ENCODE data around the gene ITPR1.
A peak's percentile ranks its signal among the peaks of the same experiment; 100 is the strongest.

ITPR1 gene

DNA sequence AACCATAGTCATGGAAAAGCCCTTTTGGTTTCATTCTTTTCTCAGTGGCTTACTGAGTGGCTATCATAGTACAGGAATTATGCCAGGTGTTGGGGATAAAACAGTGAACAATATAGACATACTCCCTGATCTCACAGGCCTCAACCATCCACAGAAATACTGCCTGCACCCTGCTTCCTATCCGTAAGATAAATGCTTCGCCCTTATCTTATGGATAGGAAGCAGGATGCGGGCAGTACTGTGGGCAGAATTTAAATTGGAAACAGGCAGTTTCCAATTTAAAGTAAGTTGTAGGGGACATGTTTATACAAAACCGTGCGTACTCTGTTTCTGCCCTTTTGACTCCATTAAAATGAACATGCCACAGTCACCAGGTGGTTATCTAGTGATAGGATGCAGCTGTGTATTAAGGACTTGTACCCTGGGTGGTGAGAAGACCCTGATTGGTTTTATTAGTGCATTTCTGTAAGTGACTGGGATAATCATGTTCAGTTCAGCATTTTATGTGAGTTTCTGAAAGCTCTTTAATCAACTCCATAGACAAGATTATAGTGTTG, 344.3 kb downstream of the ITPR1 start:
- TF ChIP-seq, protein P1, sequence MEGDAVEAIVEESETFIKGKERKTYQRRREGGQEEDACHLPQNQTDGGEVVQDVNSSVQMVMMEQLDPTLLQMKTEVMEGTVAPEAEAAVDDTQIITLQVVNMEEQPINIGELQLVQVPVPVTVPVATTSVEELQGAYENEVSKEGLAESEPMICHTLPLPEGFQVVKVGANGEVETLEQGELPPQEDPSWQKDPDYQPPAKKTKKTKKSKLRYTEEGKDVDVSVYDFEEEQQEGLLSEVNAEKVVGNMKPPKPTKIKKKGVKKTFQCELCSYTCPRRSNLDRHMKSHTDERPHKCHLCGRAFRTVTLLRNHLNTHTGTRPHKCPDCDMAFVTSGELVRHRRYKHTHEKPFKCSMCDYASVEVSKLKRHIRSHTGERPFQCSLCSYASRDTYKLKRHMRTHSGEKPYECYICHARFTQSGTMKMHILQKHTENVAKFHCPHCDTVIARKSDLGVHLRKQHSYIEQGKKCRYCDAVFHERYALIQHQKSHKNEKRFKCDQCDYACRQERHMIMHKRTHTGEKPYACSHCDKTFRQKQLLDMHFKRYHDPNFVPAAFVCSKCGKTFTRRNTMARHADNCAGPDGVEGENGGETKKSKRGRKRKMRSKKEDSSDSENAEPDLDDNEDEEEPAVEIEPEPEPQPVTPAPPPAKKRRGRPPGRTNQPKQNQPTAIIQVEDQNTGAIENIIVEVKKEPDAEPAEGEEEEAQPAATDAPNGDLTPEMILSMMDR (IDR thresholded peaks at IDR 0.05; ENCODE audit: insufficient read depth, missing control alignments) = no peak
- FAIRE-seq (no peak), DNase-seq (ENCODE audit: insufficient read length, low spot score) (no peak)

DNA sequence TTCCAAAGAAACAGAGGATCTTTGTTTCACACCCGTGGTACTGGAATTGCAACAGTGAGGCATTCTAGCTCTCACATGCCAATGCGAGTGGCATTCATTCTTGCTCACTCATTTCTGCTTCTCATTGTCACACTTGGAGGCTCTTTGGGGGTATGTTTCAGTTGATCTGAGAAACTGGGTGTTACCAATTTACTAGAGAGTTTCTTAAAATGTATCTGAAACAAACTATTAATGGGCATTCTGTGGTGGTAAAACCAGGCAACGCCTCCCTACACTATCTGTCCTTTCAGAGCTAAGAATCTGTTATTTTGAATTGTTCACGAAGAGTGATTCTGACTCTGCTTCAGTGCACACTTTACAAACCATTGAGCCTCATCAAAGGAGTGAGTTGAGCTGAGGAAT, 345.5 kb downstream of the ITPR1 start:
- DNase-seq (ENCODE audit: insufficient read length, low spot score) (no peak), FAIRE-seq (no peak)
- TF ChIP-seq, protein P1 (IDR thresholded peaks at IDR 0.05; ENCODE audit: insufficient read depth, missing control alignments) = no peak

DNA sequence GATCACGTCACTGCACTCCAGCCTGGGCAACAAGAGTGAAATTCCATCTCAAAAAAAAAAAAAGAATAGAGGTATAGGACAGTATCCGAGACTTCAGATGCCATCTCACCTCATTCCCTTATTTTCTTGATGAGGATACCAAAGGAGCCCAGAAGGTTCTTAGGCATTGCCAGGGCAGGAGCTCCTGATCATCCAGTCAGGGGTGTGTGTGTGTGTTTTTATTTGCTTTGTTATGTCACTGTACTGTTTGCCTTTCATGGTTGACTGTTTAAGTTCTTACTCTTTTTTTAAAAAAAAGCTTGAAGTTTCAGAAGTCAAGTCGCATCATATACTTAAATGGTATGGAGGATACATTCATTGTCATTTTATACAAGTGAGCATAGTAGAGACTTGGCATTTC, 346.1 kb downstream of the ITPR1 start:
- DNase-seq (ENCODE audit: insufficient read length, low spot score) = no peak
- no peak for FAIRE-seq
- TF ChIP-seq, protein P1 (IDR thresholded peaks at IDR 0.05; ENCODE audit: insufficient read depth, missing control alignments) = no peak

DNA sequence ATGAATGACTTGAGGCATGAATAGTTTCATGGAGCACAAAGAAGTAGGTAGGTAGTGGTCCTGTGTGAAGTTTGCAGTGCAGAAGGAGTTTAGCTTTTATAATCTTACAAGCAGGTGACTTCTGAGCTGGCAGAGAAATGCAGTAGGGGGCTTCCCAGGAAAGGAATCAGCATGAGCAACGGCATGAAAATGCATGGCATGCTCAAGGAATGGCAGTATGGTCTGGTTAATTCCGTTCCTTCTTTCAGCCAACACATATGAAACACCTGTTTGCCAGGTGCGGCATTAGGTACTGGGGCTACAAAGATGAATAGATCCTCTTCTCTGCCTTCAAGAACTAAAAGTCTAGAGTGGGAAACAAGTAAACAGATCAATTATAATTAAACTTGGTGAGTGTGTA, 348.1 kb downstream of the ITPR1 start:
- no peak for FAIRE-seq
- no peak for DNase-seq (ENCODE audit: insufficient read length, low spot score)

DNA sequence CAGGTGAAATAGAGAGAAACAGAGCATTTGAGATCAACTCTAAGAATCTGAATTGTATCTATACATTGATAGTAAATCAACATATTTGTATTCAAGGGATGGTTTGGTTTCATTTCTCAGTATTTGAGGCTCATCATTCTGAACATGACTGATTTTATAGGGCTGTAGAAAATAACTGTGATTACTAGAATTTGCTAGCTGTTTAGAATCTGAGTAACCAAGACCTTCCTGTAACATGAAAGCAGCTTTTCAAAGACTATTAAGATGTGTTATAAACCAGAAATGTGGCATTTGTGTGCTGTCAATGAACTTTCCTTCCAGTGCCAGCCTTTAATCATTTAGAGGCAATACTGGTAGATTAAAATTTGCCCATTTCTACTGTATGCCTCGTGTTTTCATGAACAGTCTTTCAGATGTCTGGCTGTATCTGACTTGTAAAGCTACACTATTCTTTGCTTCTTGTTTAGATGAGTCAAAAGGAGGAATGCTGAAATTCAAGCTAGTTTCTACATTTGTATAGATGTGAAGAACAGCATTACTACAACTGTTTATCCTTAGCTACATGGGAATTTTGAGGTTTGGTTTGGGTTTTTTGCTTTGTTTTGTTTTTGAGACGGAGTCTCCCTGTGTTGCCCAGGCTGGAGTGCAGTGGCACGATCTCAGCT, 348.8 kb downstream of the ITPR1 start:
- peak; percentile 58 for FAIRE-seq
- TF ChIP-seq, protein P1 (IDR thresholded peaks at IDR 0.05; ENCODE audit: insufficient read depth, missing control alignments) = no peak
- no peak for DNase-seq (ENCODE audit: insufficient read length, low spot score)

More for the DNA sequence above, 348.1 kb downstream of the ITPR1 start:
- TF ChIP-seq, protein P1 (IDR thresholded peaks at IDR 0.05; ENCODE audit: insufficient read depth, missing control alignments) = no peak

DNA sequence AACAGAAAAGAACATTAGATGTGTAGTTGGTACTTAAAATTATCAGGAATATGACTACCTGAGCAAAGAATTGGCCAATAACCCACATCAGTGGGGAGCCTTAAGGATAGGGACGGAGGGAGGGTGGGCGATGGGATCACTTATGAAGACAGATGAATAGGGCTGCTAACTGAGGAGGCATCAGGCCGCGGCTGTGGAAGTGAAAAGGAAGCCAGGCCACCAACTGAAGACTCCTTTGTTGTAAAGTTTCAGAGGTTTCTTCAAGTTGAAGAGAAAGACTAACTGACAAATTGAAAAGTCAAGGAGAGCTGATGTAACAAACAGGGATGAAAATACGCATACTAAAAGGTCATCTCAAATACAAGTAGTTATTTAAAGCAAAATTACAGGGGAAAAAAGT, 350.5 kb downstream of the ITPR1 start:
- DNase-seq (ENCODE audit: insufficient read length, low spot score) (no peak), FAIRE-seq (peak; percentile 44)
- TF ChIP-seq, protein P1 (IDR thresholded peaks at IDR 0.05; ENCODE audit: insufficient read depth, missing control alignments) = no peak

DNA sequence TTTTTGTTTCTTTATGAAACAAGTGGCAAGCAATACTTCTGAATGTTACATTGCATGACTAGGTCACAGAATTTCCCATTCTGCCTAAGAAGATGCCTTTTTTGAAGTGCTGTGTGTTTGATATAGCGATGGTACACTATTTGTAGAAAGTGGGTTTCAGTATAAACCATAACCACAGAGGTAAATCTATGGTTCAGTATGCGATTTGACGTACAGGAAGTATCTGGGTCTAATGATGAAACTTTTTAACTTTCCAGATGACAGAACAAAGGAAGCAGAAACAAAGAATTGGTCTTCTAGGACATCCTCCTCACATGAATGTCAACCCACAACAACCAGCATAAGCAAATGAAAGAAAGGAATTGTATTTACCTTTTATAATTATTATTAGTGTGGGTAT, 352.7 kb downstream of the ITPR1 start:
- FAIRE-seq = peak; percentile 35
- TF ChIP-seq, protein P1 (IDR thresholded peaks at IDR 0.05; ENCODE audit: insufficient read depth, missing control alignments) = no peak
- DNase-seq (ENCODE audit: insufficient read length, low spot score) = no peak

All from D721Med (cell line).